Neural cell (in vitro differentiated cells): ENCODE data around the gene DYNLT4. TPM values are rescaled to one million over a fixed set of nuclear protein-coding genes. Genes with fewer than 3 reads are reported as not detected.

ENCODE experiments used
- H2AFZ ChIP-seq: fragments of 200-600, 300-800 bp; sonication (generic), shearing (Covaris generic); 2 replicates; pipeline ENCODE4 v1.6.0; 2014; ENCODE audit warnings: low read depth, mild to moderate bottlenecking, antibody characterized with exemption, low read length, moderate library complexity
- H3F3A ChIP-seq: fragments of 200-600 bp; shearing (Covaris generic); 2 replicates; pipeline ENCODE4 v1.6.1; 2016; ENCODE audit warnings: mild to moderate bottlenecking, moderate library complexity, mixed read lengths, antibody characterized with exemption, low read length; ENCODE audit not compliant: insufficient read depth, poor library complexity, severe bottlenecking
- H3K27ac ChIP-seq: fragments of 200-600, 300-800 bp; sonication (generic), shearing (Covaris generic); 2 replicates; pipeline ENCODE4 v1.5.1; 2014; ENCODE audit warnings: mild to moderate bottlenecking, low read length, moderate library complexity
- H3K27me3 ChIP-seq: fragments of 300-800, 200-600 bp; sonication (generic), shearing (Covaris generic); 2 replicates; pipeline ENCODE4 v1.6.0; 2014; ENCODE audit warnings: mild to moderate bottlenecking, low read depth, low read length, moderate library complexity; ENCODE audit not compliant: insufficient read depth
- H3K36me3 ChIP-seq: fragments of 300-800, 200-600 bp; sonication (generic), shearing (Covaris generic); 2 replicates; pipeline ENCODE4 v1.5.1; 2014; ENCODE audit warnings: mild to moderate bottlenecking, antibody characterized with exemption, low read length, moderate library complexity; ENCODE audit not compliant: insufficient read depth
- H3K4me2 ChIP-seq: fragments of 300-800, 200-600 bp; sonication (generic), shearing (Covaris generic); 2 replicates; pipeline ENCODE4 v1.6.0; 2014; ENCODE audit warnings: mild to moderate bottlenecking, low read length
- H3K4me3 ChIP-seq: fragments of 300-800, 200-600 bp; sonication (generic), shearing (Covaris generic); 2 replicates; pipeline ENCODE4 v1.5.1; 2014; ENCODE audit warnings: mild to moderate bottlenecking, low read length, moderate library complexity
- H3K79me2 ChIP-seq: fragments of 200-600 bp; shearing (Covaris generic); replicated peaks from 2 replicates; pipeline ENCODE4 v1.6.0; 2014; ENCODE audit warnings: mild to moderate bottlenecking, low read length, moderate library complexity; ENCODE audit not compliant: insufficient read depth
- H3K9ac ChIP-seq: fragments of 300-800, 200-600 bp; sonication (generic), shearing (Covaris generic); 2 replicates; pipeline ENCODE4 v1.6.1; 2016; ENCODE audit warnings: mild to moderate bottlenecking, low read length, mixed read lengths
- H3K9me2 ChIP-seq: fragments of 200-600 bp; shearing (Covaris generic); 2 replicates; pipeline ENCODE4 v1.6.1; 2016; ENCODE audit warnings: mild to moderate bottlenecking, low read length, mixed read lengths; ENCODE audit not compliant: insufficient read depth
- H3K9me3 ChIP-seq: fragments of 200-600, 300-800 bp; sonication (generic), shearing (Covaris generic); 2 replicates; pipeline ENCODE4 v1.6.1; 2016; ENCODE audit warnings: mild to moderate bottlenecking, mixed run types, low read length, moderate library complexity, mixed read lengths
- H4K20me1 ChIP-seq: fragments of 200-600 bp; shearing (Covaris generic); 2 replicates; pipeline ENCODE4 v1.6.1; 2016; ENCODE audit warnings: mild to moderate bottlenecking, mixed run types; ENCODE audit not compliant: insufficient read depth
- CTCF ChIP-seq: fragments of 450-650 bp; IDR thresholded peaks from 2 replicates; pipeline ENCODE4 v1.5.1; 2014; ENCODE audit warnings: antibody characterized with exemption, mild to moderate bottlenecking, moderate library complexity; ENCODE audit not compliant: poor library complexity, severe bottlenecking
- EP300 ChIP-seq: fragments of 450-650 bp; conservative IDR thresholded peaks from 2 replicates; pipeline ENCODE4 v1.6.1; 2014; ENCODE audit warnings: antibody characterized with exemption, mild to moderate bottlenecking, moderate library complexity; ENCODE audit not compliant: poor library complexity, severe bottlenecking
- EZH2 ChIP-seq: fragments of 200-600, 300-800 bp; shearing (Covaris generic), sonication (generic); IDR thresholded peaks from 2 replicates; pipeline ENCODE4 v1.6.1; 2014; ENCODE audit warnings: antibody characterized with exemption, low read length, borderline replicate concordance, mild to moderate bottlenecking; ENCODE audit not compliant: insufficient read depth, poor library complexity, severe bottlenecking
- MXI1 ChIP-seq: fragments of 450-650 bp; conservative IDR thresholded peaks from 2 replicates; pipeline ENCODE4 v1.6.1; 2014; ENCODE audit warnings: antibody characterized with exemption, mild to moderate bottlenecking; ENCODE audit not compliant: poor library complexity, severe bottlenecking
- POLR2AphosphoS5 ChIP-seq: IDR thresholded peaks from 2 replicates; pipeline ENCODE4 v1.6.1; 2012
- RAD21 ChIP-seq: fragments of 450-650 bp; conservative IDR thresholded peaks from 2 replicates; pipeline ENCODE4 v1.6.1; 2014; ENCODE audit warnings: antibody characterized with exemption, mild to moderate bottlenecking, moderate library complexity
- REST ChIP-seq: IDR thresholded peaks from 2 replicates; pipeline ENCODE4 v1.6.1; 2012; ENCODE audit warnings: borderline replicate concordance
- SMC3 ChIP-seq: fragments of 450-650 bp; conservative IDR thresholded peaks from 2 replicates; pipeline ENCODE4 v1.6.1; 2014; ENCODE audit warnings: antibody characterized with exemption, mild to moderate bottlenecking, moderate library complexity; ENCODE audit not compliant: poor library complexity
- TAF1 ChIP-seq: IDR thresholded peaks from 2 replicates; pipeline ENCODE4 v1.6.1; 2012; ENCODE audit warnings: low read depth
- polyA plus RNA-seq: library from polyadenylated mRNA; depleted of rRNA; stranded (reverse); fragments of >200 nt; gene quantifications from 2 replicates; pipeline ENCODE4 v1.2.3, GENCODE V29; 2014

Gene DYNLT4
- polyA plus RNA-seq, 1 donor from 2014 or later, result not detected

GRCh38 chr1:44784094-44785028, 22.8 kb downstream of the DYNLT4 start:
- Histone ChIP-seq H3F3A (no peaks in the 10 kb centered on the region), H2AFZ (no peak overlapping the region), H3K9ac (no peak overlapping the region), H3K4me2 (no peak overlapping the region), H4K20me1 (no peaks in the 10 kb centered on the region), H3K79me2 (no peaks in the 10 kb centered on the region), H3K9me3 (no peaks in the 10 kb centered on the region), H3K36me3 (no peaks in the 10 kb centered on the region), H3K27me3 (peaks cover 24% of the 10 kb centered on the region), H3K9me2 (no peaks in the 10 kb centered on the region), H3K27ac (no peak overlapping the region), H3K4me3 (no peak overlapping the region)
- TF ChIP-seq EZH2 (no peak), TAF1 (no peak), REST (no peak), EP300 (no peak), POLR2AphosphoS5 (no peak), CTCF (no peak), MXI1 (no peak), SMC3 (no peak), RAD21 (no peak)

- TF ChIP-seq EP300, result no peak
- Histone ChIP-seq H3K36me3 (no peaks in the 10 kb centered on the region), H3K79me2 (no peaks in the 10 kb centered on the region), H3K9me2 (no peaks in the 10 kb centered on the region), H3K4me3 (no peak overlapping the region), H3K9ac (no peak overlapping the region), H3F3A (no peaks in the 10 kb centered on the region), H3K27me3 (peaks cover 24% of the 10 kb centered on the region), H3K9me3 (no peaks in the 10 kb centered on the region), H2AFZ (no peak overlapping the region), H4K20me1 (no peaks in the 10 kb centered on the region), H3K4me2 (no peak overlapping the region), H3K27ac (no peak overlapping the region)
Observed at GRCh38 chr1:44783697-44784093, 23.5 kb downstream of the DYNLT4 start.
